ENCODE results near the gene DTWD1.

- TF ChIP-seq, protein P1, sequence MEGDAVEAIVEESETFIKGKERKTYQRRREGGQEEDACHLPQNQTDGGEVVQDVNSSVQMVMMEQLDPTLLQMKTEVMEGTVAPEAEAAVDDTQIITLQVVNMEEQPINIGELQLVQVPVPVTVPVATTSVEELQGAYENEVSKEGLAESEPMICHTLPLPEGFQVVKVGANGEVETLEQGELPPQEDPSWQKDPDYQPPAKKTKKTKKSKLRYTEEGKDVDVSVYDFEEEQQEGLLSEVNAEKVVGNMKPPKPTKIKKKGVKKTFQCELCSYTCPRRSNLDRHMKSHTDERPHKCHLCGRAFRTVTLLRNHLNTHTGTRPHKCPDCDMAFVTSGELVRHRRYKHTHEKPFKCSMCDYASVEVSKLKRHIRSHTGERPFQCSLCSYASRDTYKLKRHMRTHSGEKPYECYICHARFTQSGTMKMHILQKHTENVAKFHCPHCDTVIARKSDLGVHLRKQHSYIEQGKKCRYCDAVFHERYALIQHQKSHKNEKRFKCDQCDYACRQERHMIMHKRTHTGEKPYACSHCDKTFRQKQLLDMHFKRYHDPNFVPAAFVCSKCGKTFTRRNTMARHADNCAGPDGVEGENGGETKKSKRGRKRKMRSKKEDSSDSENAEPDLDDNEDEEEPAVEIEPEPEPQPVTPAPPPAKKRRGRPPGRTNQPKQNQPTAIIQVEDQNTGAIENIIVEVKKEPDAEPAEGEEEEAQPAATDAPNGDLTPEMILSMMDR (conservative IDR thresholded peaks at IDR 0.05; ENCODE audit: low read depth, low read length), result no peak
- TF ChIP-seq POLR2A (IDR thresholded peaks at IDR 0.05; ENCODE audit: low read depth, low read length) (no peak), MAFK (IDR thresholded peaks at IDR 0.05; ENCODE audit: low read depth, low read length) (no peak), MXI1 (IDR thresholded peaks at IDR 0.05; ENCODE audit: borderline replicate concordance, low read depth, low read length) (no peak), RAD21 (IDR thresholded peaks at IDR 0.05; ENCODE audit: low read length) (no peak), RFX5 (IDR thresholded peaks at IDR 0.05; ENCODE audit: low read depth, low read length) (no peak), SMC3 (IDR thresholded peaks at IDR 0.05; ENCODE audit: low read depth, low read length) (no peak), BHLHE40 (IDR thresholded peaks at IDR 0.05; ENCODE audit: low read depth, low read length) (no peak), NFE2L2 (IDR thresholded peaks at IDR 0.05; ENCODE audit: low read depth, low read length) (no peak), CEBPB (IDR thresholded peaks at IDR 0.05; ENCODE audit: low read depth, low read length) (no peak), FOS (IDR thresholded peaks at IDR 0.05; ENCODE audit: low read depth, low read length) (no peak), USF2 (IDR thresholded peaks at IDR 0.05; ENCODE audit: low read depth, low read length) (no peak), RCOR1 (IDR thresholded peaks at IDR 0.05; ENCODE audit: insufficient replicate concordance, low read length) (no peak)
- TF ChIP-seq, protein P2, sequence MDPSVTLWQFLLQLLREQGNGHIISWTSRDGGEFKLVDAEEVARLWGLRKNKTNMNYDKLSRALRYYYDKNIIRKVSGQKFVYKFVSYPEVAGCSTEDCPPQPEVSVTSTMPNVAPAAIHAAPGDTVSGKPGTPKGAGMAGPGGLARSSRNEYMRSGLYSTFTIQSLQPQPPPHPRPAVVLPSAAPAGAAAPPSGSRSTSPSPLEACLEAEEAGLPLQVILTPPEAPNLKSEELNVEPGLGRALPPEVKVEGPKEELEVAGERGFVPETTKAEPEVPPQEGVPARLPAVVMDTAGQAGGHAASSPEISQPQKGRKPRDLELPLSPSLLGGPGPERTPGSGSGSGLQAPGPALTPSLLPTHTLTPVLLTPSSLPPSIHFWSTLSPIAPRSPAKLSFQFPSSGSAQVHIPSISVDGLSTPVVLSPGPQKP (IDR thresholded peaks at IDR 0.05; ENCODE audit: borderline replicate concordance, low read depth, low read length), result no peak
These were observed 72.7 kb downstream of the DTWD1 start for GRCh38 chr15:49693498-49693897.
